ENCODE data around the gene FHL1.

The FHL1 gene

DNA sequence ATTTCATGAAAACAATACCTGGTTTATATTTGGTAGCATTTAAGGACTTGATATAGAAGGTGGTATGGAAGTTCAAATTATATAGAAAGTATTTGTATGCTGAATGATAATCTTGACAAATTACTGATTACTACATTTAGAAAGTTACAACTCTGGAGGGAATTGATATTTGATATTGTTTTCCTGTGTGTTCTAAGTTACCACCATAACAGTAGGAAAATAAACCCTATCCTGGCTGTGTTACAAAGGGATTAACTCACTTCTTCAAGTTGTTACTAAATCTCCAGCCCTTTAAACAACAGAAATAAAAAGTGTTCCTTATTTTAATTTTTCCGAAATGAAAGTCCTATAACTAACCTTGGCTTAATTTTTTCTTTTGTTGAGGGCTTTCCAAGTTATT, 36.6 kb downstream of the FHL1 start:
- no peak for DNase-seq (ENCODE audit: low read depth in 4 of 4, low spot score in 1 of 4)

DNA sequence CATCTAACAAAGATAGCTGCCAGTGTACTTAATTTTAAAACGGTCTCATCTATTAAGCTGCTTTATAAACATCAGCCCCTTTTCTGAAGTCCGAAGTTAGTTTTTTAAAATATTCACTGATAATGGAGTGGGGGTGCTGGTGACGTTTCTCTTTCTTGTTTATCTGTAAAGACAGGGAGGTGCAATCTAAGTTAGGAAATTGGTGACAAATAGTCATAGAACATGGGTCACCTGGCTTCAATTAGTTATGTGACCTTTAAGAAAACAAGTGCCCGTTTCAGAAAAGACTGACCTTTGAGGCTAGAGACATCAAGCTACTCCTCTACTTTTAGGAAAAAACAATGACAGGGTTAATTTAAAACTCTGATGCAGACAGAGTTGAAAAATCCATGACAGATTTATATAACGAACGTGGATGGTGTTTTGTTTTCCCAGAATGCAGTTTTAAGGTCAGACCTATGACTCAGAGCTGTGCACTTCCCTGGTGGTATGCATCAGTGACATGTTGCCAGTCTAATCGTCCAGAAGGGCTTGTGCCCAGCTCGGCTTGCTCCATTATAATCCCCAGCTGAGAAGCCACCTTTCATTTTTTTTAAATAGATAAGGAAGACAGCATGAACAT, 38.2 kb downstream of the FHL1 start:
- no peak for DNase-seq (ENCODE audit: low read depth in 4 of 4, low spot score in 1 of 4)

- DNase-seq (ENCODE audit: low read depth in 4 of 4, low spot score in 1 of 4) = no peak
These were observed 38.7 kb downstream of the FHL1 start for GRCh38 chrX:136186023-136186413.

DNA sequence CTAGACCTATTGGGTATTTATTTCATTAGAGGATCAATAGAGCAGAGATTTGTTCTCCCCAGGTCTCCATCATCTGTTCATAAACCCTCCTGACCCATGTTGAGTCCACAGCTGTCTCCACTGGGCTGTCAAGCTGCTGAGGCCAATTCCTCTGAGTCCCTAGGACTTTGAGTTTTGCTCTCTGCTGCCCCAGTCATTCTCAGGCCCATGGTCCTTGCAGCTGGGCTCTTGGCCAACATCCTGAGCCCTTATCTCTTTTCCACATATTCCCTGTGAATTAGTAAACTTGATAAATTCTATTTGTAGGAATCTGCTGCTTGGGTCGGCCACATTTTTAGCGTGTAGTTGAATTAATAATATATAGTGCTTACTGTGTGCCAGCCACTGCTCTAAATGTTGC, 41.9 kb downstream of the FHL1 start:
- DNase-seq (ENCODE audit: low read depth in 4 of 4, low spot score in 1 of 4) = no peak

DNA sequence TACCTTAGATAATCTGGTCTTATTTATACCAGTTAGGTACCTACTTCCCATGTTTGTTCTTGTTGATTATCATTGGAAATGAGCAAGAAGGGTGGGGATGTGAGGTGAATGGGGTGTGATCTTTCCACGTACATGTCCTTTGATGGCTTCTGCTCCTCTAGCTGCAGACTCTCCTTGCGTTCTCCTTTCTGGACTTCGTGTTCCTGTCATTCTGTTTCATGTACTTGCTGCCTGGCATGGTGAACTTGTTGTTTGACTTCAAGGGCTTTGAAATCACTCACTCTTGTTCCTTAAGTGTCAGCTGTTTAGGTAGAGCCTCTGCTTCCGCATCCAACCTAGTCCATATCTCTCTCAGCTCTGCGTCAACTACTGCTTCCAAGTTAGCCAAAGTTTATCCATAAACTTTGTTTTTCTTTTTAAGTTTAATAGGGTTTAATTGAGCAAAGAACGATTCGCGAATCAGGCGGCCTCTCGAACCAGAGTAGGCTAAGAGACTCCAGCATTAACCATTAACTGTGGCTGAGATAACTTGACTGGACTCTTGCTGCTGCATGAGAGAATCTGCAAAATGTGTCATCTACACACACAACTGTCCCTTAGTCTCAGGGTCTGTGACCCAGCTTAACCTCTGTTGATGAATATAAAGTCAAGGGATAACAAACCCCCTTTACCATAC, 42.8 kb downstream of the FHL1 start:
- DNase-seq (ENCODE audit: low read depth in 4 of 4, low spot score in 1 of 4) = no peak

- DNase-seq (ENCODE audit: low read depth in 4 of 4, low spot score in 1 of 4) = no peak
These were observed 43.8 kb downstream of the FHL1 start for GRCh38 chrX:136191171-136191570.

DNA sequence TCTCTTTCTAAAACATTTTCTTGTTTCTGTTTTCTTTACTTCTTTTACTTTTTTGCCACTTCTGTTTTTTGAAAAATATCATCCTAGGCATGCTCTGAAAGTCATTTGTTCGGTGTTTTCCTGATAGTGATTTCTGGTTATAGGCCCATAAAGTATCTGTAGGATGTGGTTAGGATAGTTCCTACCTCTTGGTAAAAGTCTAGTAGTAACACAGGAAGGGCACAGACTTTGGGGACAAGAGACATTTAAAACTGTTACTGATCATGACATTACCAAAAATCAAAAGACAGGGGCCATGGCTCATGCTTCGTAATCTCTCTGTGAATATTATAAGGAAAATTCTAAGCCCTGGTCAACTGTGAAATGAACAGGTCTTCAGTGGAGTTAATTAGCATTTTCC, 44.8 kb downstream of the FHL1 start:
- no peak for DNase-seq (ENCODE audit: low read depth in 4 of 4, low spot score in 1 of 4)

DNA sequence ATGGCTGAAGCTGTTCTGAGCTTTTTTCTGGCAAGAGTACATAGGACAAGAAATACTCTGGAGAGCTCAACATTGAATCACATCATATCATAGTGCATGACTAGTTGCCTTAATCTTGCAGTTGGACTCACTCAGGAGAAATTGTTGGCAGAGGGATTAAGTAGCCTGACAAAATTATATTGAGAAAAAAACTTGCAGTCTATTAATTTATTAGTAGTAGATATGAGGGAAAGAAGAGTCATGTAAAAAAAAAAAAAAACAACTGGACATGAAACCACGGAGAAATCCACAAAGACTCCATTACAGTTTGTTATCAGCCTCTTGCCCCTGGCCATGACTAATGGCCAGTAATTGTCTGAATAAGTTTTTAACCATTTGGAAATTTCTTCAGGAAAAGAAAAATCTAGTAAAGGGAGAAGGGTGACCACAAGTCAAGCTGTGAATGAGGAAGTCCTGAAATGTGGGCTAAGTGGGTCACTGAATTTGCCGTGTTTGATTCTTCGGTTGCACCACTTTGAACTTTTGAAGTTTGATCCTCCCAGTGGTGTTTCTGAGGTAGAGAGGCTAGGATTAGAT, 45.6 kb downstream of the FHL1 start:
- DNase-seq (ENCODE audit: low read depth in 4 of 4, low spot score in 1 of 4) = no peak

DNA sequence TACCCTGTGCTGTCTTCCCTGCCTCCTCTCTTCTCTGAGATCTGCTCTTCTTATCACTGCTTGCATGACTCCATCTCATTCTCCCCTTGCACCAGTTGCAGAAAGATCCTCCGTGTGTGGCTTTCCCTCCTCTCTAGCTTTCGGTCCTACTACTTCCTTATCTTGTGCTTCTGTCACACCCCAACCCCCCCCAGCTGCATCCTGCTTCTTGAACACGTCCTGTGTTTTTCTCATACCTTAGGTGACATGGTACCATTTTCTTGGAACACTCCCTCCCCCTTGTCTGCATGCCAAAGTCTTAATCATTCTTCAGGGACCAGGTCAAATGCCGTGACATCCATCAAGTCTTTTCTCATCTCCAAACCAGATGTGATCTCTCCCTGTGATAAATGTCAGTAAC, 46.4 kb downstream of the FHL1 start:
- no peak for DNase-seq (ENCODE audit: low read depth in 4 of 4, low spot score in 1 of 4)

DNA sequence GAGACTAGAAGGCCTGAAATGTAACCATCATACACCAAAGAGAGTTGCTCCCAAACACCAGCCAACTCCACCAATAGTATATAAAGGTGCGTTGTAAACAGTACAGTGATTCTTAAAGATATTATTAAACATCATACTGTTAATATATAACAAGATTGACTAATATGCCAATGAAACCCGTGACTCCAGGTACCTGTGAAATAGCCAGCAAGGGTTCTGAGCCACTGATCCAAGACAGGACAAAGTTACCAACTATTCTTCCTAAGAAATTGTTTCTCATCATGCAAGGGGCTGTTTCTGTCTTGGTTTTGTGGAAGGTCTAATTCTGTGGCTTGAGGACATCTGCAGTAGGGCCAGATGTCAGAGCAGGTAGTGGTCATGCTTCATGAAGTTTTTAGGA, 47.2 kb downstream of the FHL1 start:
- DNase-seq (ENCODE audit: low read depth in 4 of 4, low spot score in 1 of 4) = no peak

- no peak for DNase-seq (ENCODE audit: low read depth in 4 of 4, low spot score in 1 of 4)
These were observed 47.9 kb downstream of the FHL1 start for GRCh38 chrX:136195247-136195646.

GRCh38 chrX:136196691-136197155, 49.4 kb downstream of the FHL1 start:
- no peak for DNase-seq (ENCODE audit: low read depth in 4 of 4, low spot score in 1 of 4)

DNA sequence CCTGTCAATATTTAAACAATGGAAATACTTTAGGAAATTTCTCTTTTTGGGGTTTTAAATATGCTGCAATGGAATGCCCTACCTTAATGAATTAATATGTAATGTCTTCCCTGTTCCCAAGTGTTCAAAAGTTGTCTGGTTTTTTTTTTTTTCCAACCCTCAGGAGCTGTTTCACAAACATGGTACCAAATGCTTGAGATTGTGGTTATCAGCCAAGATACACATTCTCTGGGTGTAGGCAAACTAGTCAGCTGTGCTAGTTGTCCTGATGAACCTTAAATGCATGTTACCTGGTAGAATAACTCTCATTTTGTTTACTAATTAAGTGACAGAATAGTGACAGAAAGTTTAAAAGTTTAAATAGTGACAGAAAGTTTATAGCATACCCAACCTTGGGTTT, 50.7 kb downstream of the FHL1 start:
- DNase-seq (ENCODE audit: low read depth in 4 of 4, low spot score in 1 of 4) = no peak

DNA sequence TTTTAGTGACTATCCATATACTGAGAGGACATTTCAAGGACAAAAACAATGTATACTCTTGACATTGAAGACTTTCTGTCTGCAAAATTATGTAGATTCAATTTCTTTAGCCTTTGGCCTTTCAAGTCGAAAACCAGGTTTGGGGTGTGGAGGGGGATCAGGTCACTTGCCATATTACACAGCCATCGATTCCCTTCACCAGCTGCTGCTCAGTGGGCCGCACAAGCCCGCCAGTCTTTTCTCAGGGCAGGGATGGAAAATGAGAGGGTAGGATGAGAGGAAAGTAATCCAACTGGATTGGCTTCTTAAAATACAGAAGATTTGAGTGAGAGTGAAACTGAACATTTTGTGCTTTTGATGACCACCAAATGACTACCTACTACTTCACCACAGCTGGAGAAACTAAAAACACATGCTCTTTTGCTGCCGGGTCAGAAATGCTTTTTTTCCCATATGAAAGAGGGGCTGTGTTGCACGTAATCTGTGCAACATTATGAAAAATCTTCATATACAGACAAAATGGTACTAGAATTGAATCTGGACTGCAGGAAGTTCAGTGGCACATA, 51.4 kb downstream of the FHL1 start:
- DNase-seq (ENCODE audit: low read depth in 4 of 4, low spot score in 1 of 4) = no peak

GRCh38 chrX:136199365-136199764, 52.0 kb downstream of the FHL1 start:
- no peak for DNase-seq (ENCODE audit: low read depth in 4 of 4, low spot score in 1 of 4)

DNA sequence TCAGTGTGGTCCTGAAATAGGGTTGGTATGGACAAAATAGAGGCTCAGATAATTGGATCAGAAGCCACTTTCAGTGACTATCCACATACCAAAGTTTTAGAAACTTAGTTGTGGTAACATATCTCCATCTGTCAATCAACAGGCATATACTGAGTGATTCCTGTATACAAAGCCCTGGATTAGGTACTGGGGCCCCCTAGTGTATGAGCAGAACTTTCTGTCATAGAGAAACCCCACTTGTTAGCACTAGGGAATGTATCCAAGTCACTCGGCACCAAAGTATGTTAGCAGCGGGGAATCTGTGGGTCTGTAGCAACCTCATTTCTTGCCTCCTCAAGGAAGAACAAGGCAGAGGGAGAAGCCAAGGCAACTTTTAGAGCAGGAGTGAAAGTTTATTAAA, 53.1 kb downstream of the FHL1 start:
- DNase-seq (ENCODE audit: low read depth in 4 of 4, low spot score in 1 of 4) = no peak

DNA sequence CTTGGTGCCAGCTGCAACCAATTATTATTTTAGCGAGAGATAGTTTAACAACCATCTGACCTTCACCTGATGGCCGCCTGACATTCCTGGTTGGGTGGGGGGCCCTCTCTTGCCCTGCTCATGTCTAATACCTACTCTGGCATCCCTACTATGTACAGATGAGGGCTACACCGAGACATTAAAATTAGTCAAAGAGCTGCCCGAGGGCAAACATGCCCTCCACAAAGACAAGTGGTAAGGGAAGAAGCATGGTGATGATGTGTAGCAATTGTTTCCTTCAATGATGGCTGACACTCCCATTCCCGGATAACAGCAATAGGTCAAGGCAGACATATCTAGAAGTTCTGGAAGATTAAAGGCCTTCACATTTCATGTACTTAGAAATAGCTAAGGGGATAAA, 54.3 kb downstream of the FHL1 start:
- DNase-seq (ENCODE audit: low read depth in 4 of 4, low spot score in 1 of 4) = no peak

DNA sequence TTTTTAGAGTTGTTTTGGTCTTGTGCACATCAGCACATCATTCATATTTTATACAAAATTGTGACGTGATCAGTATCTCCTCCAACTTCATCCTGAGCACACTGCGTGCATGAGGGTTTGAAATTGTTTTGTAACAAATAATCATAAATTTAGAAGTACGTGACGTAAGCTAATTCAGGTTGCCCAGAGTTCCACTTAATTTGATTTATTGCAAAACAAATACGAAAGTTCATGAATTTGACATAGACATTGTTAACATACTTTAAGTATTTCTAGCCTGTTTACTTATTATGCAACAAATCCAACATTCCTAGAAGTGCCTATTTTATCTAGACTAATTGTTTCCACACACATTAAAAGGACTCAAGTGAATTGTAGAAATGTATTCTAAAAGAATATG, 55.6 kb downstream of the FHL1 start:
- DNase-seq (ENCODE audit: low read depth in 4 of 4, low spot score in 1 of 4) = no peak

DNA sequence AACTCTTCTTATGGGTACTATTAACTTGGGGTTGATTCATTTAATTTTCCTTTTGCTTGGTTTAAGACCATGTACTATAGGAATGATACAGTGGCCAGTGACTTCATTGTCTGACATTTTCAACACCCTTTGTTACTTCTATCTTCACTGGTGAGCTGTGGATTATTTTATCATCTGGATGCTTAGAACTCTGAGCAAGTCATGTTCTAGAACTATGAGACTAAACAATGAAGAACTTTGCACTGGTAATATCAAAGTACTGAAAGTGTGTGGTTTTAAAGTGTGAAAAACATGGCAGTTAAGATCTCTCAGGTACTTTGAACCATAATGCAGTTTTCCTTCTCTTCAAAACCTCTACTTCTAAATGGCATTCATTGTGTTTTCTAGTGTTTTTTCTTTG, 56.1 kb downstream of the FHL1 start:
- DNase-seq (ENCODE audit: low read depth in 4 of 4, low spot score in 1 of 4) = no peak

GRCh38 chrX:136203951-136204350, 56.6 kb downstream of the FHL1 start:
- DNase-seq (ENCODE audit: low read depth in 4 of 4, low spot score in 1 of 4) = no peak

- no peak for DNase-seq (ENCODE audit: low read depth in 4 of 4, low spot score in 1 of 4)
These were observed 57.2 kb downstream of the FHL1 start for GRCh38 chrX:136204571-136204970.

GRCh38 chrX:136205882-136206380, 58.6 kb downstream of the FHL1 start:
- DNase-seq (ENCODE audit: low read depth in 4 of 4, low spot score in 1 of 4) = no peak

All from stimulated activated CD4-positive, alpha-beta T cell treated with anti-CD3 and anti-CD28 coated beads, Interleukin-1b, Interleukin-23, amount 100 ng/mL, for 24 hours (primary cell).